Caco-2 (cell line): ENCODE measurements around the gene KRT28. TPM values are rescaled to one million over a fixed set of nuclear protein-coding genes. Genes with fewer than 3 reads are reported as not detected.

Source experiments
- BruUV-seq: library from RNA; stranded (reverse); fragments of 400-500 nt; replicated peaks from 2 replicates; lab custom pipeline; 2021; lab: Mats Ljungman, UMichigan
- CTCF ChIA-PET: fragments of 300-600 bp; sonication (Branson Sonifier 250); formaldehyde crosslinking; loops from one replicate; lab custom pipeline; 2022; ENCODE audit warnings: antibody characterized with exemption; lab: Charles Lee
- POLR2A ChIA-PET: fragments of 300-600 bp; sonication (Branson Sonifier 250); formaldehyde crosslinking; loops from one replicate; lab custom pipeline; 2022; ENCODE audit warnings: antibody characterized with exemption; lab: Charles Lee
- DNase-seq, 2 experiments: peaks; one replicate each; pipeline versions ENCODE4 v3.0.0 to v3.0.0-alpha.2; 2020 to 2022
- H3K27me3 ChIP-seq: replicated peaks from 2 replicates; pipeline ENCODE4 v1.6.0; 2011; ENCODE audit warnings: low read length; ENCODE audit not compliant: control insufficient read depth, insufficient read depth
- H3K36me3 ChIP-seq: 2 replicates; pipeline ENCODE4 v1.5.1; 2011; ENCODE audit warnings: low read length; ENCODE audit not compliant: control insufficient read depth, insufficient read depth
- H3K4me1 ChIP-seq: fragments of 250-450 bp; sonication (Bioruptor Pico); 2 replicates; pipeline ENCODE4 v1.5.1; 2020; ENCODE audit warnings: mild to moderate bottlenecking
- H3K4me3 ChIP-seq: 2 replicates; pipeline ENCODE4 v1.5.1; 2011; ENCODE audit warnings: low read depth, mild to moderate bottlenecking, control low read depth, low read length
- H3K9me3 ChIP-seq: fragments of 250-450 bp; sonication (Bioruptor Pico); 2 replicates; pipeline ENCODE4 v1.5.1; 2020; ENCODE audit warnings: mild to moderate bottlenecking, moderate library complexity
- H3K27ac Mint-ChIP-seq: one replicate; pipeline ENCODE4 v1.8.0; 2022; ENCODE audit warnings: mixed read lengths; ENCODE audit not compliant: unreplicated experiment
- H3K27me3 Mint-ChIP-seq: one replicate; pipeline ENCODE4 v1.8.0; 2022; ENCODE audit warnings: mixed read lengths; ENCODE audit not compliant: insufficient read depth, unreplicated experiment
- H3K36me3 Mint-ChIP-seq: one replicate; pipeline ENCODE4 v1.8.0; 2022; ENCODE audit warnings: mild to moderate bottlenecking, mixed read lengths; ENCODE audit not compliant: insufficient read depth, unreplicated experiment
- H3K4me1 Mint-ChIP-seq: one replicate; pipeline ENCODE4 v1.8.0; 2022; ENCODE audit warnings: low read depth, mixed read lengths; ENCODE audit not compliant: unreplicated experiment
- H3K4me3 Mint-ChIP-seq: one replicate; pipeline ENCODE4 v1.8.0; 2022; ENCODE audit warnings: mild to moderate bottlenecking, moderate library complexity, mixed read lengths; ENCODE audit not compliant: unreplicated experiment
- H3K9me3 Mint-ChIP-seq: one replicate; pipeline ENCODE4 v1.8.0; 2022; ENCODE audit warnings: mixed read lengths; ENCODE audit not compliant: unreplicated experiment
- CTCF ChIP-seq, 2 experiments: fragments of 200-600 bp in 1 of 2; IDR thresholded peaks; 1 replicate in 1 of 2; 2 replicates in 1 of 2; pipeline versions ENCODE4 v1.5.1 to v1.8.0; 2011 to 2022; ENCODE audit warnings: antibody characterized with exemption in 1 of 2, control low read depth in 1 of 2, inconsistent platforms in 1 of 2, low read depth in 1 of 2, low read length in 1 of 2, mild to moderate bottlenecking in 1 of 2, moderate library complexity in 1 of 2; ENCODE audit not compliant: insufficient read depth in 1 of 2, severe bottlenecking in 1 of 2, unreplicated experiment in 1 of 2
- intact Hi-C: fragments of 100-400 bp; cut with micrococcal nuclease; formaldehyde crosslinking; loops from one replicate; pipeline ENCODE4 v1.10.0; 2022; ENCODE audit not compliant: unreplicated experiment
- total RNA-seq: library from RNA; stranded (reverse); gene quantifications from 2 replicates; pipeline ENCODE4 v1.2.3, GENCODE V29; 2022

KRT28 gene
- total RNA-seq, 1 experiment from 2014 or later, result not detected

- Mint-ChIP-seq H3K27ac (peak overlapping the region; percentile 76), H3K9me3 (no peaks in the 10 kb centered on the region), H3K36me3 (peaks cover 12% of the 10 kb centered on the region), H3K27me3 (no peaks in the 10 kb centered on the region), H3K4me3 (peak overlapping the region; percentile 83), H3K4me1 (peaks cover 8% of the 10 kb centered on the region)
- Histone ChIP-seq H3K27me3 (no peaks in the 10 kb centered on the region), H3K9me3 (no peaks in the 10 kb centered on the region), H3K36me3 (peaks cover 3% of the 10 kb centered on the region), H3K4me3 (peak overlapping the region; percentile 67), H3K4me1 (peaks cover 8% of the 10 kb centered on the region)
- no peak for TF ChIP-seq CTCF (IDR thresholded peaks at IDR 0.05; ENCODE audit: insufficient read depth in 1 of 2, low read depth in 1 of 2, low read length in 1 of 2, severe bottlenecking in 1 of 2, unreplicated experiment in 1 of 2)
- BruUV-seq, result TSS peak; percentile 98
- no peak for DNase-seq
- ChIA-PET CTCF (interaction anchor here (0.6 to 1.5 kb wide), 10 partner anchors 15 to 848 kb away, joined by 3 to 10 read pairs (median 4); no protein-coding TSS in a partner anchor), POLR2A (interaction anchor here (0.6 to 1.1 kb wide), 9 partner anchors 9 to 871 kb away, joined by 3 to 12 read pairs (median 4); partner anchors contain the start of gene KRT27)
- intact Hi-C loops, result no loop called here
These were observed 18.6 kb upstream of the KRT28 start for GRCh38 chr17:40818343-40818732.

GRCh38 chr17:40817103-40817682 lies 17.4 kb upstream of the KRT28 start:
- no peak for TF ChIP-seq CTCF (IDR thresholded peaks at IDR 0.05; ENCODE audit: insufficient read depth in 1 of 2, low read depth in 1 of 2, low read length in 1 of 2, severe bottlenecking in 1 of 2, unreplicated experiment in 1 of 2)
- Histone ChIP-seq H3K9me3 (no peaks in the 10 kb centered on the region), H3K4me3 (no peak overlapping the region), H3K36me3 (peaks cover 3% of the 10 kb centered on the region), H3K4me1 (peaks cover 8% of the 10 kb centered on the region), H3K27me3 (no peaks in the 10 kb centered on the region; the same call in 1 of the 2 replicates)
- H3K4me1 Mint-ChIP-seq, result peaks cover 8% of the 10 kb centered on the region
- no TSS peak for BruUV-seq
- ChIA-PET CTCF (interaction anchor here (0.5 to 0.6 kb wide), 3 partner anchors 513 to 950 kb away, joined by 3 read pairs; no protein-coding TSS in a partner anchor), POLR2A (no interaction called here)
- H3K27ac Mint-ChIP-seq, result peak overlapping the region; percentile 22
- no peaks in the 10 kb centered on the region for H3K9me3 Mint-ChIP-seq
- no peak for DNase-seq
- H3K4me3 Mint-ChIP-seq, result peak overlapping the region; percentile 83
- peaks cover 3% of the 10 kb centered on the region for H3K27me3 Mint-ChIP-seq
- H3K36me3 Mint-ChIP-seq, result peaks cover 12% of the 10 kb centered on the region
- intact Hi-C loops, result no loop called here

DNA sequence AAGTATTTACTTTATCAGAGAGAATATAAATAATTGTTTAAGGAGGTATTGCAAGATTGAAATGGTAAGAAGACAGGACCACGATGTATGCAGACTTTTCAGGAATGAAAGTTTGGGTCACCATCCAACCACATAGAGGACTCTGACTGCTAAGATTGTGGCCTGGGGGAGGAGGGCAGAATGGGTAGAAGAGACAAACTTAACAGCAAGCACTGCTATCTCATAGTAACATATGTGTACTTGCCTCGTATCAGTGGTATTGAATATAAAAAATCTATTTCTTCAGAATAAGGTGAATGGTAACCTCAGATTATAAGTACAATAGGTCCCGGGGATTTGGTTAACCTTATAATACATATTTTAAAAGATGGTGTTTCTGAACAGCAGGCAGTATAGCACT lies 16.8 kb upstream of the KRT28 start:
- Histone ChIP-seq H3K36me3 (peaks cover 3% of the 10 kb centered on the region), H3K27me3 (no peaks in the 10 kb centered on the region; the same call in 1 of the 2 replicates), H3K4me1 (peaks cover 8% of the 10 kb centered on the region), H3K4me3 (no peak overlapping the region), H3K9me3 (no peaks in the 10 kb centered on the region)
- ChIA-PET CTCF (interaction anchor here (0.5 kb wide), 1 partner anchor 514 kb away, joined by 3 read pairs; no protein-coding TSS in a partner anchor), POLR2A (interaction anchor here (0.6 to 0.7 kb wide), 2 partner anchors 182 to 875 kb away, joined by 3 read pairs; no protein-coding TSS in a partner anchor)
- no TSS peak for BruUV-seq
- TF ChIP-seq CTCF (IDR thresholded peaks at IDR 0.05; ENCODE audit: insufficient read depth in 1 of 2, low read depth in 1 of 2, low read length in 1 of 2, severe bottlenecking in 1 of 2, unreplicated experiment in 1 of 2), result no peak
- Mint-ChIP-seq H3K4me3 (peak overlapping the region; percentile 83), H3K4me1 (peaks cover 8% of the 10 kb centered on the region), H3K36me3 (peaks cover 12% of the 10 kb centered on the region), H3K9me3 (no peaks in the 10 kb centered on the region), H3K27me3 (peaks cover 8% of the 10 kb centered on the region), H3K27ac (no peak overlapping the region)
- intact Hi-C loops, result no loop called here
- no peak for DNase-seq
